CD4-positive, alpha-beta T cell treated with Interleukin-17A for 4 hours (primary cell): Measurements from ENCODE around the gene CADM1.
A peak's percentile ranks its signal among the peaks of the same experiment; 100 is the strongest.

Experiments used
- DNase-seq: peaks from one replicate; pipeline ENCODE4 v3.0.0-alpha.2; 2020; ENCODE audit warnings: mixed read lengths

CADM1 gene

GRCh38 chr11:115504276-115505158 is at the start of gene CADM1:
Gene CADM1 (minus strand): TSS chr11:115504415.
- peak; percentile 70 for DNase-seq

- no peak for DNase-seq
Measured at GRCh38 chr11:115552773-115553438, 48.7 kb upstream of the CADM1 start.

- no peak for DNase-seq
Measured at GRCh38 chr11:115552151-115552772, 48.0 kb upstream of the CADM1 start.

GRCh38 chr11:115550291-115551059 is 46.3 kb upstream of the CADM1 start:
- DNase-seq: no peak

GRCh38 chr11:115548878-115549528 is 44.8 kb upstream of the CADM1 start:
- DNase-seq: no peak

- DNase-seq: no peak
Measured at GRCh38 chr11:115545581-115546210, 41.5 kb upstream of the CADM1 start.

GRCh38 chr11:115544422-115544948 is 40.3 kb upstream of the CADM1 start:
- no peak for DNase-seq

- no peak for DNase-seq
Measured at GRCh38 chr11:115541518-115541917, 37.3 kb upstream of the CADM1 start.

- DNase-seq: no peak
Measured at GRCh38 chr11:115539844-115540243, 35.6 kb upstream of the CADM1 start.

GRCh38 chr11:115535781-115536180 is 31.6 kb upstream of the CADM1 start:
- no peak for DNase-seq

- no peak for DNase-seq
Measured at GRCh38 chr11:115530752-115531151, 26.5 kb upstream of the CADM1 start.

- no peak for DNase-seq
Measured at GRCh38 chr11:115528225-115528624, 24.0 kb upstream of the CADM1 start.

GRCh38 chr11:115527534-115528125 is 23.4 kb upstream of the CADM1 start:
- no peak for DNase-seq

GRCh38 chr11:115525531-115526006 is 21.4 kb upstream of the CADM1 start:
- no peak for DNase-seq

GRCh38 chr11:115524572-115524971 is 20.4 kb upstream of the CADM1 start:
- no peak for DNase-seq

- DNase-seq: no peak
Measured at GRCh38 chr11:115523727-115524399, 19.6 kb upstream of the CADM1 start.

GRCh38 chr11:115522302-115522701 is 18.1 kb upstream of the CADM1 start:
- DNase-seq: no peak

- no peak for DNase-seq
Measured at GRCh38 chr11:115521825-115522224, 17.6 kb upstream of the CADM1 start.

GRCh38 chr11:115518983-115519628 is 14.9 kb upstream of the CADM1 start:
- no peak for DNase-seq
